Lower lobe of right lung (tissue), 2 donors: ENCODE measurements around the gene KRTAP5-10. TPM values are rescaled to one million over a fixed set of nuclear protein-coding genes. Genes with fewer than 3 reads are reported as not detected.
"Not testable (repeated sequence)": the region's sequence is repeated elsewhere in the genome, so short reads cannot be mapped to it uniquely, and the experiment has no call there.

Source experiments
- ATAC-seq, 2 donors: fragments of 200-7000 bp; cut with Tn5 transposase; one replicate each; pipeline ENCODE4 v1.9.1; 2020 to 2022; ENCODE audit warnings: mild to moderate bottlenecking in 2 of 2, moderate library complexity in 2 of 2
- DNase-seq: peaks from one replicate; pipeline ENCODE4 v3.0.0-alpha.2; 2020
- H3K27ac ChIP-seq: fragments of 200-600 bp; one replicate; pipeline ENCODE4 v1.8.0; 2022
- H3K27me3 ChIP-seq: fragments of 200-600 bp; one replicate; pipeline ENCODE4 v1.8.0; 2022; ENCODE audit warnings: low read depth
- H3K36me3 ChIP-seq: fragments of 200-600 bp; one replicate; pipeline ENCODE4 v1.8.0; 2022; ENCODE audit warnings: mild to moderate bottlenecking
- H3K4me1 ChIP-seq: fragments of 200-600 bp; one replicate; pipeline ENCODE4 v1.8.0; 2022
- H3K4me3 ChIP-seq: fragments of 200-600 bp; one replicate; pipeline ENCODE4 v1.8.0; 2022; ENCODE audit warnings: mild to moderate bottlenecking
- H3K9me3 ChIP-seq: fragments of 200-600 bp; one replicate; pipeline ENCODE4 v1.8.0; 2022
- intact Hi-C: fragments of 100-400 bp; cut with DNase I; formaldehyde crosslinking; loops from one replicate; pipeline ENCODE4 v1.11.0; 2022
- total RNA-seq: library from RNA; stranded (reverse); fragmentation: NEBNext Ultra II Directional; extraction: Animal tissue kit (Norgen Biotek cat#: 25700); gene quantifications from one replicate; pipeline ENCODE4 v1.2.1, GENCODE V29; 2021
- TF ChIP-seq, protein P1 (sequence below): fragments of 200-600 bp; IDR thresholded peaks from one replicate; pipeline ENCODE4 v1.8.0; 2022; ENCODE audit warnings: antibody characterized with exemption, mild to moderate bottlenecking
- donor health status: DM: no; HTN: yes; CAD: no; lungs with severe emphysema.

KRTAP5-10 gene
- total RNA-seq, 1 donor from 2014 or later: not detected

DNA sequence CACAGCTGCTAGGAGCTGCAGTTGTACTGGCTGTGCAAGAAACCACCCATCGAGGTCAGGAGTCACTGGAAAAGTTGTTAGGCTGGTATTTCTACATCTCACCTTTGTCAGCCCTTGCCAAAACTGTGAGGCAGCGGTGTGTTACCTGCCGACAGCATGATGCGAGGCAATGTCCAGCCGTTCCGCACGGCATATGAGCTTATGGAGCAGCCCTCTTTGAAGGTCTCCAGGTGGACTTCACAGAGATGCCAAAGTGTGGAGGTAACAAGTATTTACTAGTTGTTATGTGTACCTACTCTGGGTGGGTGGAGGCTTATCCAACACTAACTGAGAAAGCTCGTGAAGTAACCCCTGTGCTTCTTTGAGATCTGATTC, 24.2 kb downstream of the KRTAP5-10 start:
- intact Hi-C loops, H3K27me3 ChIP-seq: not testable (repeated sequence)

DNA sequence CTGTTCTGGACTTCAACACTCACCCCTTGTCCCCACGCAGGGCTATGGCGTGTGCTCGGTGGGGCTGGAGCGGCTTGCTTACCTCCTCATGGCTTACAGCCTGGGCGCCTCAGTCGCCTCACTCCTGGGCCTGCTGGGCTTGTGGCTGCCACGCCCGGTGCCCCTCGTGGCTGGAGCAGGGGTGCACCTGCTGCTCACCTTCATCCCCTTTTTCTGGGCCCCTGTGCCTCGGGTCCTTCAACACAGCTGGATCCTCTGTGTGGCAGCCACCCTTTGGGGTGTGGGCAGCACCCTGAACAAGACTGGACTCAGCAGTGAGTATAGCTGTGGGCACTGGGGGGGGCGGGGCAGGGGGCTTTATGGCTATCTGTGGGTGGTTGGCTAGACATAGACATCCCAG, 37.9 kb downstream of the KRTAP5-10 start:
- H3K4me1 ChIP-seq, ATAC-seq, DNase-seq, H3K36me3 ChIP-seq, H3K4me3 ChIP-seq, H3K27ac ChIP-seq, H3K9me3 ChIP-seq, intact Hi-C loops: not testable (repeated sequence)
- H3K27me3 ChIP-seq: peaks cover 20% of the 10 kb centered on the region

More for the DNA sequence above, 24.2 kb downstream of the KRTAP5-10 start:
- not testable (repeated sequence) for H3K9me3 ChIP-seq, DNase-seq, H3K27ac ChIP-seq, ATAC-seq, H3K36me3 ChIP-seq, H3K4me1 ChIP-seq, H3K4me3 ChIP-seq

DNA sequence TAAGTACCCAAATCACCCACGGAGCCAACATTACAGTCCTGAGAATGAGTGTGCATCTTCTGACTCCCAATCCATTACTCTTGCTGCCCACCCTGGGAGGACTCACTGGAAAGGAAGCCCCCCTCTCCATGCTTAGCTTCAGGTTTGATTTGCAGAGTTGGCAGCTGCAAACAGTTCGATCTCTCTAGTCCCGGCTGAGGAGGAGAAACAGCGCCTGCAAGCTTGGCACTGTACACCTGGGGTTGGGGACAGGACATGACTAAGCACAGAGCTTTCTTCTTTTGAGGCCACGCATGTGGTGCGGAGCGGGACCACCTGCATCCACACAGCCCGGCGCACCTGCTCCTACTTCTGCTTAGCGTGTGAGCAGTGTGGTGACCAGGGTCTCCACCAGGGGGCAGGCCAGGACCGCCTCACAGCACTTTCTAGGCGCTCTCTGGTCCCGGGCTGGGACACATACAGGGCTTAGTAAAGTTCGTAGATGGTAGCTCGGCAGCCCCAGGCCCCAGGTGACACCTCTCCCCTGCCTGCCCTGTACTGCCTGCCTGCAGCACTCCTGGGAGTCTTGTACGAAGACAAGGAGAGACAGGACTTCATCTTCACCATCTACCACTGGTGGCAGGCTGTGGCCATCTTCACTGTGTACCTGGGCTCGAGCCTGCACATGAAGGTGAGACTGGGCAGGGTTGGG, 39.6 kb downstream of the KRTAP5-10 start:
- DNase-seq, H3K4me3 ChIP-seq, intact Hi-C loops, H3K4me1 ChIP-seq, H3K9me3 ChIP-seq, H3K27ac ChIP-seq, ATAC-seq, H3K36me3 ChIP-seq: not testable (repeated sequence)
- TF ChIP-seq, protein P1, sequence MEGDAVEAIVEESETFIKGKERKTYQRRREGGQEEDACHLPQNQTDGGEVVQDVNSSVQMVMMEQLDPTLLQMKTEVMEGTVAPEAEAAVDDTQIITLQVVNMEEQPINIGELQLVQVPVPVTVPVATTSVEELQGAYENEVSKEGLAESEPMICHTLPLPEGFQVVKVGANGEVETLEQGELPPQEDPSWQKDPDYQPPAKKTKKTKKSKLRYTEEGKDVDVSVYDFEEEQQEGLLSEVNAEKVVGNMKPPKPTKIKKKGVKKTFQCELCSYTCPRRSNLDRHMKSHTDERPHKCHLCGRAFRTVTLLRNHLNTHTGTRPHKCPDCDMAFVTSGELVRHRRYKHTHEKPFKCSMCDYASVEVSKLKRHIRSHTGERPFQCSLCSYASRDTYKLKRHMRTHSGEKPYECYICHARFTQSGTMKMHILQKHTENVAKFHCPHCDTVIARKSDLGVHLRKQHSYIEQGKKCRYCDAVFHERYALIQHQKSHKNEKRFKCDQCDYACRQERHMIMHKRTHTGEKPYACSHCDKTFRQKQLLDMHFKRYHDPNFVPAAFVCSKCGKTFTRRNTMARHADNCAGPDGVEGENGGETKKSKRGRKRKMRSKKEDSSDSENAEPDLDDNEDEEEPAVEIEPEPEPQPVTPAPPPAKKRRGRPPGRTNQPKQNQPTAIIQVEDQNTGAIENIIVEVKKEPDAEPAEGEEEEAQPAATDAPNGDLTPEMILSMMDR: peak; percentile 46
- H3K27me3 ChIP-seq: peaks cover 29% of the 10 kb centered on the region

DNA sequence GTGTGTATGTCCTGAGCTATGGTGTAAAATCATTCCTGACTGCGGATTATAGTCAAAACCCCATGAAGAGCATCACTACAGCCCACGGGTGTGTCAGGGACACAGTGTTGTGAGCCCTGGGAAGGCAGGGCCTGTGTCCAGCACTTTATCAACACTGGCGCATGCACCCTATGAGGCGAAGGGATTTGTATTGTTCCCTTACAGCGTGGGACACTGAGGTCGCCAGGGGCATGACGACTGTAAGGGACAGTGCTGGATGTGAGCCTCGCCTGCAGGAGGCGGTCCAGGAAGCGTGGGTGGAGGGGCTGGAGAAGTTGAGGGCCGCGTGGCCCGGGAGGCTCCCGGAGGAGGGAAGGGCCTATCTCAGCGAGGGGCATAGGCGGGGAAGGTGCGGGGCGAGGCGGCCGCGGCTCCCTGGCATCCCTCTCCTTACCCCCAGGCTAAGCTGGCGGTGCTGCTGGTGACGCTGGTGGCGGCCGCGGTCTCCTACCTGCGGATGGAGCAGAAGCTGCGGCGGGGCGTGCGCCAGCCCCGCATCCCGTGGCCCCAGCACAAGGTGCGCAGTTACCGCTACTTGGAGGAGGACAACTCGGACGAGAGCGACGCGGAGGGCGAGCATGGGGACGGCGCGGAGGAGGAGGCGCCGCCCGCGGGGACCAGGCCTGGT, 41.6 kb downstream of the KRTAP5-10 start:
- H3K36me3 ChIP-seq, H3K9me3 ChIP-seq, intact Hi-C loops, H3K27ac ChIP-seq, H3K4me1 ChIP-seq, ATAC-seq, H3K4me3 ChIP-seq, DNase-seq: not testable (repeated sequence)
- H3K27me3 ChIP-seq: peaks cover 29% of the 10 kb centered on the region

DNA sequence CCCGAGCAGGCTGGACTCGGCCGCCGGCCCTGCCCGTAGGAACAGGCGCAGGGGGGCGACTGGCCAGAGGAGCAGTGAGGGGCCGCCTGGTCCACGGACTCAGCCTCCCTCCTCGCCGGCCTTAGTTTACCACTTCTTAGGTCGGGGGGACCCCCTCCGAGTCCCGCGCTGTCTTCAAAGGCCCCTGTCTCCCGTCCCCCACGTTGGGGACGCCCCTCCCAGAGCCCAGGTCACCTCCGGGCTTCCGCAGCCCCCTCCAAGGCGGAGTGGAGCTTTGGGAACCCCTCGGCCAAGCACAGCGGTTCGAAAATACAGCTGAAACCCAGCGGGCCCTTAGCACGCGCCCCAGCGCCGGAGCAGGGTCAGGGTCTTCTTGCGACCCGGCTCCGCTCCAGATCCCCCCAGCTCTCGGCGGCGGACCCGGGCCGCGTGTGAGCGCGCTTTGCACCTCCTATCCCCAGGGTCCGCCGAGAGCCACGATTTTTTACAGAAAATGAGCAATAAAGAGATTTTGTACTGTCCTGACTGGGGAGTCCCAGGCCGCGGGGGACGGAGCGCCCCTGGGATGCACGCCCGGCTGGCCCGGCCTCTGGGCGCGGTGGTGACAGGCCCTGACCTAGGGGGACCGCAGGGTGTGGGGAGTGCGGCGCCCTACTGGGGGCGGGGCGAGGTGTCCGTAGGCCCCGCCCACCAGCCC, 42.3 kb downstream of the KRTAP5-10 start:
- H3K4me1 ChIP-seq, DNase-seq, H3K27ac ChIP-seq, ATAC-seq, intact Hi-C loops, H3K9me3 ChIP-seq, H3K4me3 ChIP-seq, H3K36me3 ChIP-seq: not testable (repeated sequence)
- peaks cover 29% of the 10 kb centered on the region for H3K27me3 ChIP-seq

DNA sequence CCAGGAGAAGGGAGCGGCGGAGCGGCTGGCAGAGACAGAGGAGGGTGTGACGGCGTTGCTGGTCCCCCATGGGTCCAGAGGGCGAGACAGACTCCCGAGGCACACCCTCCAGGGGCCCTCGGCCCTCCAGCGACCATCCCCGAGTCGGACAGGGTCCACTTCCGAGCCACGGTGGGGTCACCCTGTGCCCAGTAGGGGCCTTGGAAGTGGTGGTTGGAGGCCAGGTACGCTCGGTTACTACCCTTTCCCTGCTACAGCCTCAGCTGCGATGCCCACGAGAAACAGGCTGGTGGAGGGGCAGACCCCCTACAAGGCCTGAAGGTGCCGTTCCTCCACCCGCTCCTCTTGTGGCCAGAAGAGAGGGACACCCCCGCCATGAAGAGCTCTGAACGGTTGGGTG, 42.9 kb downstream of the KRTAP5-10 start:
- H3K27me3 ChIP-seq: peaks cover 26% of the 10 kb centered on the region
- DNase-seq, H3K4me1 ChIP-seq, H3K27ac ChIP-seq, H3K4me3 ChIP-seq, H3K9me3 ChIP-seq, ATAC-seq, H3K36me3 ChIP-seq, intact Hi-C loops: not testable (repeated sequence)

DNA sequence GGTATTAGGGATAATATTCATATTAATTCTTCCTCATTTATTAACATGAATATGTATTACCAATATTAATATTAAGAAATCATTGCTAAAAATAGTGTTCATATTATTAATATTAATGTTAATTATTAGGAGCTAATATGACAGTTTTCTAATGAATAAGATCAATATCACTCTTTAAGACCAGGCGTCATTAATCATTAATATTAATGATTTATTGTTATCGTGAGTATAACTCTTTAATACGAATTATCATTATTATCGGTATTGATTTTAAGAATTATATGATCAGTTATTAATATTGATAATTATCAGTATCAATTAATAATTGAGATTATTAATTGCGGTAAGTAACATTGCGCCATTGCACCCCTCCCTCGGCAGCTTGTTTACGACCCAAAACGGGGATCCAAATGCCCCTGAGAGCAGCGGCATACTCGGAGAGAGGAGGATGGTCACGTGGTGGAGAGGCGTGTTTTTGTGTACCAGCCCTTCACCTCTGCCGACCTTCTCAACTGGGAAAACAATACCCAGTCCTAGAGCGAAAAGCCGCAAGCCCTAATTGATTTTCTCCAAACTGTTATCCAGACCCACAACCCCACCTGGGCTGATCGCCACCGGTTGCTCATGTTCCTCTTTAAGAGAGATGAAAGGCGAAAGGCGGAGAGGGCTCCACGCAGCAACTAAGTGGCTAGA, 46.0 kb downstream of the KRTAP5-10 start:
- intact Hi-C loops, H3K9me3 ChIP-seq, H3K27ac ChIP-seq, H3K4me1 ChIP-seq, ATAC-seq, H3K36me3 ChIP-seq, DNase-seq, H3K4me3 ChIP-seq: not testable (repeated sequence)
- H3K27me3 ChIP-seq: peaks cover 22% of the 10 kb centered on the region

DNA sequence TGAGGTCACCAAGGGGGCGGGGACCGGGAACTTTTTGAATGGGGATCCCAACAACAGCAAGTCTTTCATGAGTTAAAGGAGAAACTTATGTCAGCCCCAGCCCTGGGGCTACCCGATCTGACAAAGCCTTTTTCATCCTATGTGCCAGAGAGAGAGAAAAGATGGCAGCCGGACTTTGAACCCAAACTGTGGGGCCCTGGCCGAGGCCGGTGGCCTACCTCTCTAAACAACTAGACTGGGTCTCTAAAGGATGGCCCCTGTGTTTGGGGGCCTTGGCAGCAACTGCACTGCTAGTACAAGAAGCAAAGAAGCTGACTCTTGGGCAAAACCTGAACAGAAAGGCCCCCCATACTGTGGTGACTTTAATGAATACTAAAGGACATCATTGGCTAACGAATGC, 48.6 kb downstream of the KRTAP5-10 start:
- H3K4me3 ChIP-seq, H3K27me3 ChIP-seq, H3K4me1 ChIP-seq, H3K36me3 ChIP-seq, intact Hi-C loops, DNase-seq, H3K27ac ChIP-seq, H3K9me3 ChIP-seq, ATAC-seq: not testable (repeated sequence)

DNA sequence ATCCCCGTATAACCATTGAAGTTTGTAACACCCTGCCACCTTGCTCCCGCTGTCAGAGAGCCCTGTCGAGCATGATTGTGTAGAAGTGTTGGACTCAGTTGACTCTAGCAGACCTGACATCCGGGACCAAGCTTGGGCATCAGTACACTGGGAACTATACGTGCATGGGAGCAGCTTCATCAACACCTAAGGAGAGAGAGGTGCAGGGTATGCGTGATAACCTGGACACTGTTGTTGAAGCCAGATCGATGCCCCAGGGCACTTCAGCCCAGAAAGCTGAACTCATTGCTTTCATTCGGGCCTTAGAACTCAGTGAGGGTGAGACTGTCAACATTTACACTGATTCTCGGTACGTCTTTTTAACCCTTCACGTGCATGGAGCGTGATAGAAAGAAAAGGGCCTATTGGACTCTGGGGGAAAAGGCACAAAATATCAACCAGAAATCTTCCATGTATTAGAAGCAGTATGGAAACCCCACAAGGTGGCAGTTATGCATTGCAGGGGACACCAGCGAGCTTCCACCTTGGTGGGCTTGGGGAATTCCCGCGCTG, 49.1 kb downstream of the KRTAP5-10 start:
- H3K27ac ChIP-seq, intact Hi-C loops, H3K27me3 ChIP-seq: not testable (repeated sequence)

DNA sequence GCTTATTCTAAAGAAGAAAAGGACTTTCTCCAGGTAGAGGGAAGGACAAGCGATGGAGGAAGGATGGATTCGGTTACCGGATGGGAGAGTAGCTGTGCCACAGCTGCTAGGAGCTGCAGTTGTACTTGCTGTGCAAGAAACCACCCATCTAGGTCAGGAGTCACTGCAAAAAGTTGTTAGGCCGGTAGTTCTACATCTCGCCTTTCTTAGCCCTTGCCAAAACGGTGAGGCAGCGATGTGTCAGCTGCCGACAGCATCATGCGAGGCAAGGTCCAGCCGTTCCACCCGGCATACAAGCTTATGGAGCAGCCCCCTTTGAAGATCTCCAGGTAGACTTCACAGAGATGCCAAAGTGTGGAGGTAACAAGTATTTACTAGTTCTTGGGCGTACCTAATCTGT, 49.6 kb downstream of the KRTAP5-10 start:
- intact Hi-C loops, H3K9me3 ChIP-seq, DNase-seq, H3K4me1 ChIP-seq, H3K36me3 ChIP-seq, H3K27ac ChIP-seq, ATAC-seq, H3K4me3 ChIP-seq, H3K27me3 ChIP-seq: not testable (repeated sequence)

More for the DNA sequence above, 49.1 kb downstream of the KRTAP5-10 start:
- ATAC-seq, H3K4me3 ChIP-seq, H3K4me1 ChIP-seq, H3K36me3 ChIP-seq, DNase-seq, H3K9me3 ChIP-seq: not testable (repeated sequence)
